HL-60/S4 (cell line): ENCODE results near the gene TOM1L2.
"Not testable (repeated sequence)": the region's sequence is repeated elsewhere in the genome, so short reads cannot be mapped to it uniquely, and the experiment has no call there.

Source experiments
- in situ Hi-C: fragments of 300-500 bp; cut with MboI; formaldehyde crosslinking; loops from 2 replicates; pipeline ENCODE4 v1.14.3; 2022; ENCODE audit warnings: low sequenced_read_pairs

Gene TOM1L2

DNA sequence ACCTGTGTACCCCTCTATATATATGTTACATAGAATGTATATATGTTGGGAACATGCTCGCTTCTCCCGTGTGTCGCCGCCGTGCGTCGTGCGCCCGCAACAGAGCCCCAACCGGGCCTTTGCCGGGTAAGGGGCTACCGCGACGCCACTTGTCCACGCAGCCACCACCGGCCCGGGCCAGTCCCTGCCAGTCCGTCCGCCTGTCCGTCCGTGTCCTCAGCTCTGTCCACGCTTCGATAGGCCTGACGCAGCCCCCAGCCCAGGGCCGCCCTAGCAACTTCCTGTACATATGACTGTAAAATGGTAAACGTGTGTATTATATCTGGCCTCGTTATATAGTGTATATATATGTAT, 161.3 kb downstream of the TOM1L2 start:
- in situ Hi-C loops: no loop called here

GRCh38 chr17:17810084-17810894, 161.9 kb downstream of the TOM1L2 start:
- in situ Hi-C loops: no loop called here

GRCh38 chr17:17809531-17810083, 162.6 kb downstream of the TOM1L2 start:
- in situ Hi-C loops: no loop called here

- in situ Hi-C loops: no loop called here
Observed at GRCh38 chr17:17808706-17809432, 163.3 kb downstream of the TOM1L2 start.

DNA sequence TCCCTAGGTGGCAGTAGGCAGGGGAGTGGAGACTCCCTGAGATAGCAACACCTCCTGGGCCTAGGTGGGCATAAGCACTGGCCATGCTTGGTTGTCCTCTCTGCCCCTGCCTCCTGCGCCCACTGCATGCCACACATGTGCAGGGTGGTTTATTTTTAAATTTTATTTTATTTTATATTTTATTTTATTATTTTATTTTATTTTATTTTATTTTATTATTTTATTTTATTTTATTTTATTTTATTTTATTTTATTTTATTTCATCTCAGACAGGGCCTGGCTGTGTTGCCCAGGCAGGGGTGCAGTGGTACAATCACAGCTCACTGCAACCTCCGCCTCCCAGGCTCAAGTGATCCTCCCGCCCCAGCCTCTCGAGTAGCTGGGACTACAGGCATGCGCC, 164.0 kb downstream of the TOM1L2 start:
- in situ Hi-C loops: not testable (repeated sequence)

DNA sequence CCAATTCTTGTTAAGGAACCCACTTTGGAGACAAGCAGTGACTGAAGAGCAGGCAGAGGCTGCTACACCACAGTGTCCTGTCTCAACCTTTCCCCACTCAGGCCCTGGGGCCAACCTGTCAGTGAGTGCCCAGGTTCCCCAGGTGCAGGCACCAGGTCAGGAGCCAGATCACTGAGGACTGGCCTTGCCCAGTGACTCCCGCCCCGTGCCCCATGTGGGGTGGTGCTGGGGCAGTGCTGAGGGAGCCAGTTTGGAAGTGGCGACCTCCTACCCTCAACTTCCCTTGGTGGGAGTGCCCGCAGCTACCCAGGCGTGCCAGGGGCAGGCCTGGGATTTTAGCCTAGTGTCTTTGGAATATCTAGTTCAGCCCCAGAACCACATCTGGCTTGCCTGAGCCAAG, 164.8 kb downstream of the TOM1L2 start:
- in situ Hi-C loops: no loop called here

- in situ Hi-C loops: no loop called here
Observed at GRCh38 chr17:17806611-17807274, 165.5 kb downstream of the TOM1L2 start.

DNA sequence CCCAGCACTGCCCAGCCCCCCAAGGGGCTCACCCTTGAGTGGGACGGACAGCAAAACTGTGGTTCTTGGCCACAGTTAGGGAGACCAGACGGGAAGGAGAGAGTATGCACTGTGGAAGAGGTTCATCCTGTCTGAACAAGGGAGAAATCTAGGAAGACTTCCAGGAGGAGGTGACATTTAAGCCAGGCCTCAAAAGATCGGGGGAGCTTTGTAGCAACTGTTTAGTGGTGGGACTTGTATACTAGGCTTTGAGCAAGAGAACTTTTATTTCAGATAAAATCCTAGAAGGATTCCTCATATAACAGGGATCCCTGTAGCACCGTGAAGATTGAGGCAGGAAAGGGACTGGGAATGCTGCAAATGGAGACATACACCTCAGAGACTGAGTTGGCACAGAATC, 166.2 kb downstream of the TOM1L2 start:
- in situ Hi-C loops: no loop called here

DNA sequence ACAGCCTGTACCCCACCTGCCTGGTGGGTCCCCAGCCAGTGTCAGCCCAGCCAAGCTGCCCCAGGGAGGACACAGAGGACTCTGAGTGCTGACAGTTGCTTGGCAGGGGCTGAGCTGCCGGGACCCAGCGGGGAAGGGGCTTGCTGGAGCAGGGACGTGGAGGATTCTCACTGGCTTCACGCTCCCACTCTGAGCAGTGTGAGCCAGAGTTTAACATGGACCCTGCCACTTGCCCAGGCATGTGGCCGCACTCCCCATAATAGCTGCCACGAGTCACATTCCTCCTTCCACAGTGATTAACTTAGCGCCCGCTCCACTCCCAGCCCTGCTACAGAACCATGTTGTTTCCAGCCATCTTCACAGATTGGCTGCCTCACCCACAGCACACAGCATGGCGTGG, 166.6 kb downstream of the TOM1L2 start:
- in situ Hi-C loops: no loop called here

- in situ Hi-C loops: no loop called here
Observed at GRCh38 chr17:17804007-17804406, 168.2 kb downstream of the TOM1L2 start.

GRCh38 chr17:17801800-17802481, 170.3 kb downstream of the TOM1L2 start:
- in situ Hi-C loops: no loop called here

- in situ Hi-C loops: no loop called here
Observed at GRCh38 chr17:17800504-17801021, 171.6 kb downstream of the TOM1L2 start.

DNA sequence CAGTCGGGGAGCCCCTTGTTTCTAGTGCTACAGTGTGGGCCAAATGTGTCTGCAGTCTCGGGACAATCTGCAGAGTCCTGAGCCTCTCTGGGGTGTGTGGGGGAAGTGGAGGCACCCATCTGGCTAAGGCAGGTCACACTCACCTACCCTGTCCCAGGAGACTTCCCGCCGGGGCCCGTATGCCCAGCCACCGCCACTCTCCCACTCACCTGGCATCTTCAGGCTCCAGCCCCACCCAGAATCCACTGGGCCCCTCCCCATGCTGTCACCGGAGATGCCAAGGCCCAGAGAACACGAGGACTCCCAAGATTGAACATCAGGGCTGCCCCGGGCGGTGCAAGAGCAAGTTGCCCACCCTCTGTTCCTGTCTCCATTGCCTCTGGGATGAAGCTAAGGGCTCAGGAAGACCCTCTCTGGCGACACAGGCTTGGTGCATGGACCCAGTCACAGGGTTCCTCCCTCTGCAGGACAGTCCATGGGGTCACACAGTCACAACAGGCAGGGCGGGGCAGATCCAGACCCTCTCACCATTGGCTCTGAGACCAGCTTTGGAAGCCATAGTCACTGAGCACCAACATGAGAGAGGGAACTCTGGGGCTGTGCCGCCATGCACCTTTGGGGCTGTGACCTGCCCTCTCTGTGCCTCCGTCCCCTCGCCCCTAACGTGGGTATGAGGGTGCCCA, 173.5 kb downstream of the TOM1L2 start:
- in situ Hi-C loops: no loop called here

DNA sequence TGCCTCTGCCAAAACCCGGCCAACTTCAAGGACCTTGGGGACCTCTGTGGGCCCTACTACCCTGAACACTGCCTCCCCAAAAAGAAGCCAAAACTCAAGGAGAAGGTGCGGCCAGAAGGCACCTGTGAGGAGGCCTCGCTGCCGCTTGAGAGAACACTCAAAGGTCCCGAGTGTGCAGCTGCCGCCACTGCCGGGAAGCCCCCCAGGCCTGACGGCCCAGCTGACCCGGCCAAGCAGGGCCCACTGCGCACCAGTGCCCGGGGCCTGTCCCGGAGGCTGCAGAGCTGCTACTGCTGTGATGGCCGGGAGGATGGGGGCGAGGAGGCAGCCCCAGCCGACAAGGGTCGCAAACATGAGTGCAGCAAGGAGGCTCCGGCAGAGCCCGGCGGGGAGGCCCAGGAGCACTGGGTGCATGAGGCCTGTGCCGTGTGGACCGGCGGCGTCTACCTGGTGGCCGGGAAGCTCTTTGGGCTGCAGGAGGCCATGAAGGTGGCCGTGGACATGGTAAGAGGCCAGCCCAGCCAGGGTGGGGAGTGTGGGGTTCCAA, 174.1 kb downstream of the TOM1L2 start:
- in situ Hi-C loops: no loop called here

DNA sequence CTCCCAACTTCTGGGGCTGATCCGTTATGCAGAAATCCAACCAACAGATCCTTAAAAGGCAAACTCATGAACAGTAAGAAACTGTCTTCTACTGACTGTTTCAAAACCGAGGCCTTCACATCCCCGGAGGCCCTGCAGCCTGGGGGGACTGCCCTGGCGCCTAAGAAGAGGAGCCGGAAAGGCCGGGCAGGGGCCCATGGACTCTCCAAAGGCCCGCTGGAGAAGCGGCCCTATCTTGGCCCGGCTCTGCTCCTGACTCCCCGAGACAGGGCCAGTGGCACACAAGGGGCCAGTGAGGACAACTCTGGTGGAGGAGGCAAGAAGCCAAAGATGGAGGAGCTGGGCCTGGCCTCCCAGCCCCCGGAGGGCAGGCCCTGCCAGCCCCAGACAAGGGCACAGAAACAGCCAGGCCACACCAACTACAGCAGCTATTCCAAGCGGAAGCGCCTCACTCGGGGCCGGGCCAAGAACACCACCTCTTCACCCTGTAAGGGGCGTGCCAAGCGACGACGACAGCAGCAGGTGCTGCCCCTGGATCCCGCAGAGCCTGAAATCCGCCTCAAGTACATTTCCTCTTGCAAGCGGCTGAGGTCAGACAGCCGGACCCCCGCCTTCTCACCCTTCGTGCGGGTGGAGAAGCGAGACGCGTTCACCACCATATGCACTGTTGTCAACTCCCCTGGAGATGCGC, 174.9 kb downstream of the TOM1L2 start:
- in situ Hi-C loops: no loop called here

GRCh38 chr17:17796787-17797061, 175.5 kb downstream of the TOM1L2 start:
- in situ Hi-C loops: no loop called here

GRCh38 chr17:17795946-17796786, 176.0 kb downstream of the TOM1L2 start:
- in situ Hi-C loops: no loop called here

DNA sequence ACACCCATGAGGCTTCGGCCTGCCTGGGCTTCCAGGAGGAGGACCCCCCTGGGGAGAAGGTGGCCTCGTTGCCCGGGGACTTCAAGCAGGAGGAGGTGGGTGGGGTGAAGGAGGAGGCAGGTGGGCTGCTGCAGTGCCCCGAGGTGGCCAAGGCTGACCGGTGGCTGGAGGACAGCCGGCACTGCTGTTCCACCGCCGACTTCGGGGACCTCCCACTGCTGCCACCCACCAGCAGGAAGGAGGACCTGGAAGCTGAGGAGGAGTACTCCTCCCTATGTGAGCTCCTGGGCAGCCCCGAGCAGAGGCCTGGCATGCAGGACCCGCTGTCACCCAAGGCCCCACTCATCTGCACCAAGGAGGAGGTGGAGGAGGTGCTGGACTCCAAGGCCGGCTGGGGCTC, 176.9 kb downstream of the TOM1L2 start:
- in situ Hi-C loops: no loop called here

DNA sequence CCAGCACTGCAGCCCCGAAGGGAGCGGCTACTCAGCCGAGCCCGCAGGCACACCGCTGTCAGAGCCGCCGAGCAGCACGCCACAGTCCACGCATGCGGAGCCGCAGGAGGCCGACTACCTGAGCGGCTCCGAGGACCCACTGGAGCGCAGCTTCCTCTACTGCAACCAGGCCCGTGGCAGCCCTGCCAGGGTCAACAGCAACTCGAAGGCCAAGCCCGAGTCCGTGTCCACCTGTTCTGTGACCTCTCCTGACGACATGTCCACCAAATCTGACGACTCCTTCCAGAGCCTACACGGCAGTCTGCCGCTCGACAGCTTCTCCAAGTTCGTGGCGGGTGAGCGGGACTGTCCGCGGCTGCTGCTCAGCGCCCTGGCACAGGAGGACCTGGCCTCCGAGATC, 177.8 kb downstream of the TOM1L2 start:
- in situ Hi-C loops: no loop called here
